ENCODE data around the gene HSPA5.

DNA sequence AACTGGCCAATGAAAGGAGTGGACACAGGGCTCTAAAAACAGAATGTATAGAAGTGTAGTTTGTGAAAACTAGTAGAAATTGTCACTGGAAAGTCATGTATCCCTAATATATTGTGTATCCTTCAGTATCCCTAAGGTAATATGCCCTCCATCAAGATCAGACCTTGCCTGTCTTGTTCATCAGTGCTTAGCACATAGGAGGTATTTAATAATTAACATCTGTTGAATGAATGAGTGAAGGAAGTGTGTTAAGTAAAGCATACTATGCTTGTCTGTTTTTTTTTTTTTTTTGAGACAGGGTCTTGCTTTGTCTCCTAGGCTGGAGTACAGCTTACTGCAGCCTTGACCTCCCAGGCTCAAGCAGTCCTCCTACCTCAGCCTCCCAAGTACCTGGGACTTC is 36.3 kb upstream of the HSPA5 start:
- TF ChIP-seq, protein P1, sequence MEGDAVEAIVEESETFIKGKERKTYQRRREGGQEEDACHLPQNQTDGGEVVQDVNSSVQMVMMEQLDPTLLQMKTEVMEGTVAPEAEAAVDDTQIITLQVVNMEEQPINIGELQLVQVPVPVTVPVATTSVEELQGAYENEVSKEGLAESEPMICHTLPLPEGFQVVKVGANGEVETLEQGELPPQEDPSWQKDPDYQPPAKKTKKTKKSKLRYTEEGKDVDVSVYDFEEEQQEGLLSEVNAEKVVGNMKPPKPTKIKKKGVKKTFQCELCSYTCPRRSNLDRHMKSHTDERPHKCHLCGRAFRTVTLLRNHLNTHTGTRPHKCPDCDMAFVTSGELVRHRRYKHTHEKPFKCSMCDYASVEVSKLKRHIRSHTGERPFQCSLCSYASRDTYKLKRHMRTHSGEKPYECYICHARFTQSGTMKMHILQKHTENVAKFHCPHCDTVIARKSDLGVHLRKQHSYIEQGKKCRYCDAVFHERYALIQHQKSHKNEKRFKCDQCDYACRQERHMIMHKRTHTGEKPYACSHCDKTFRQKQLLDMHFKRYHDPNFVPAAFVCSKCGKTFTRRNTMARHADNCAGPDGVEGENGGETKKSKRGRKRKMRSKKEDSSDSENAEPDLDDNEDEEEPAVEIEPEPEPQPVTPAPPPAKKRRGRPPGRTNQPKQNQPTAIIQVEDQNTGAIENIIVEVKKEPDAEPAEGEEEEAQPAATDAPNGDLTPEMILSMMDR (IDR thresholded peaks at IDR 0.05), result no peak
- TF ChIP-seq EP300 (IDR thresholded peaks at IDR 0.05), result no peak

Measured in ovary (tissue), 3 donors.